Measurements from ENCODE around the gene SSUH2. TPM values are rescaled to one million over a fixed set of nuclear protein-coding genes. Genes with fewer than 3 reads are reported as not detected.
"Not testable (repeated sequence)": the region's sequence is repeated elsewhere in the genome, so short reads cannot be mapped to it uniquely, and the experiment has no call there.

SSUH2 gene
- total RNA-seq, 2 experiments from 2014 or later, result 0.12 to 0.20 TPM

- no peaks in the 10 kb centered on the region for H3K9me3 Mint-ChIP-seq
- H3K36me3 Mint-ChIP-seq, result no peaks in the 10 kb centered on the region
- DNase-seq, result no peak
- H3K27me3 Mint-ChIP-seq, result peaks cover 3% of the 10 kb centered on the region
- H3K27ac Mint-ChIP-seq, result no peak overlapping the region
- H3K4me1 Mint-ChIP-seq, result no peaks in the 10 kb centered on the region
- no peak overlapping the region for H3K4me3 Mint-ChIP-seq
Observed at GRCh38 chr3:8596321-8597218, 48.0 kb downstream of the SSUH2 start.

- Mint-ChIP-seq H3K36me3 (no peaks in the 10 kb centered on the region), H3K9me3 (no peaks in the 10 kb centered on the region), H3K27ac (no peak overlapping the region), H3K4me1 (no peaks in the 10 kb centered on the region), H3K27me3 (peaks cover 3% of the 10 kb centered on the region), H3K4me3 (no peak overlapping the region)
- no peak for DNase-seq
Observed at GRCh38 chr3:8595695-8596115, 48.9 kb downstream of the SSUH2 start.

- Mint-ChIP-seq H3K27ac (no peak overlapping the region), H3K4me1 (no peaks in the 10 kb centered on the region)
Observed at GRCh38 chr3:8595252-8595651, 49.3 kb downstream of the SSUH2 start.

GRCh38 chr3:8593021-8593827 is 51.4 kb downstream of the SSUH2 start:
- Mint-ChIP-seq H3K4me1 (no peaks in the 10 kb centered on the region), H3K27me3 (peaks cover 3% of the 10 kb centered on the region), H3K27ac (no peak overlapping the region), H3K9me3 (no peaks in the 10 kb centered on the region), H3K36me3 (no peaks in the 10 kb centered on the region), H3K4me3 (no peak overlapping the region)
- no peak for DNase-seq

More at GRCh38 chr3:8595252-8595651, 49.3 kb downstream of the SSUH2 start:
- peaks cover 3% of the 10 kb centered on the region for H3K27me3 Mint-ChIP-seq
- H3K9me3 Mint-ChIP-seq, result no peaks in the 10 kb centered on the region
- H3K36me3 Mint-ChIP-seq, result no peaks in the 10 kb centered on the region
- DNase-seq, result no peak
- H3K4me3 Mint-ChIP-seq, result no peak overlapping the region

GRCh38 chr3:8589880-8590556 is 54.6 kb downstream of the SSUH2 start:
- Mint-ChIP-seq H3K9me3 (no peaks in the 10 kb centered on the region), H3K27ac (no peak overlapping the region), H3K27me3 (peaks cover 3% of the 10 kb centered on the region), H3K4me3 (no peak overlapping the region), H3K36me3 (no peaks in the 10 kb centered on the region), H3K4me1 (no peaks in the 10 kb centered on the region)
- no peak for DNase-seq

GRCh38 chr3:8584661-8585060 is 59.9 kb downstream of the SSUH2 start:
- no peak overlapping the region for H3K27ac Mint-ChIP-seq
- peaks cover 3% of the 10 kb centered on the region for H3K27me3 Mint-ChIP-seq
- no peaks in the 10 kb centered on the region for H3K36me3 Mint-ChIP-seq
- DNase-seq, result no peak
- H3K4me3 Mint-ChIP-seq, result no peak overlapping the region
- no peaks in the 10 kb centered on the region for H3K9me3 Mint-ChIP-seq
- H3K4me1 Mint-ChIP-seq, result no peaks in the 10 kb centered on the region

GRCh38 chr3:8581806-8582445 is 62.7 kb downstream of the SSUH2 start:
- Mint-ChIP-seq H3K9me3 (no peaks in the 10 kb centered on the region), H3K27me3 (peaks cover 3% of the 10 kb centered on the region), H3K4me1 (no peaks in the 10 kb centered on the region), H3K36me3 (no peaks in the 10 kb centered on the region), H3K27ac (no peak overlapping the region), H3K4me3 (no peak overlapping the region)
- DNase-seq, result no peak

- H3K27ac Mint-ChIP-seq, result no peak overlapping the region
- H3K4me3 Mint-ChIP-seq, result no peak overlapping the region
- H3K4me1 Mint-ChIP-seq, result no peaks in the 10 kb centered on the region
- no peaks in the 10 kb centered on the region for H3K36me3 Mint-ChIP-seq
- no peaks in the 10 kb centered on the region for H3K9me3 Mint-ChIP-seq
- peaks cover 3% of the 10 kb centered on the region for H3K27me3 Mint-ChIP-seq
- DNase-seq, result no peak
Observed at GRCh38 chr3:8581373-8581772, 63.2 kb downstream of the SSUH2 start.

GRCh38 chr3:8580434-8580833 is 64.2 kb downstream of the SSUH2 start:
- not testable (repeated sequence) for H3K27me3 Mint-ChIP-seq, H3K4me3 Mint-ChIP-seq, H3K36me3 Mint-ChIP-seq, DNase-seq, H3K9me3 Mint-ChIP-seq, H3K4me1 Mint-ChIP-seq, H3K27ac Mint-ChIP-seq

- Mint-ChIP-seq H3K9me3 (no peaks in the 10 kb centered on the region), H3K4me1 (no peaks in the 10 kb centered on the region), H3K27ac (no peak overlapping the region), H3K4me3 (no peak overlapping the region), H3K36me3 (no peaks in the 10 kb centered on the region), H3K27me3 (peaks cover 3% of the 10 kb centered on the region)
- no peak for DNase-seq
Observed at GRCh38 chr3:8579943-8580342, 64.7 kb downstream of the SSUH2 start.

- H3K27ac Mint-ChIP-seq, result no peak overlapping the region
- no peak for DNase-seq
- H3K4me1 Mint-ChIP-seq, result no peaks in the 10 kb centered on the region
- no peaks in the 10 kb centered on the region for H3K27me3 Mint-ChIP-seq
- H3K36me3 Mint-ChIP-seq, result no peaks in the 10 kb centered on the region
- H3K4me3 Mint-ChIP-seq, result no peak overlapping the region
- no peaks in the 10 kb centered on the region for H3K9me3 Mint-ChIP-seq
Observed at GRCh38 chr3:8579096-8579495, 65.5 kb downstream of the SSUH2 start.

- Mint-ChIP-seq H3K4me3 (no peak overlapping the region), H3K4me1 (no peaks in the 10 kb centered on the region), H3K36me3 (no peaks in the 10 kb centered on the region), H3K27me3 (no peaks in the 10 kb centered on the region), H3K9me3 (no peaks in the 10 kb centered on the region), H3K27ac (no peak overlapping the region)
- DNase-seq, result no peak
Observed at GRCh38 chr3:8578282-8578681, 66.3 kb downstream of the SSUH2 start.

GRCh38 chr3:8576841-8577571 is 67.6 kb downstream of the SSUH2 start:
- no peak overlapping the region for H3K27ac Mint-ChIP-seq
- no peaks in the 10 kb centered on the region for H3K27me3 Mint-ChIP-seq
- no peaks in the 10 kb centered on the region for H3K4me1 Mint-ChIP-seq
- H3K9me3 Mint-ChIP-seq, result no peaks in the 10 kb centered on the region
- no peak overlapping the region for H3K4me3 Mint-ChIP-seq
- no peak for DNase-seq
- no peaks in the 10 kb centered on the region for H3K36me3 Mint-ChIP-seq

GRCh38 chr3:8576436-8576835 is 68.2 kb downstream of the SSUH2 start:
- H3K4me1 Mint-ChIP-seq, result peaks cover 4% of the 10 kb centered on the region
- no peak overlapping the region for H3K4me3 Mint-ChIP-seq
- DNase-seq, result no peak
- no peaks in the 10 kb centered on the region for H3K9me3 Mint-ChIP-seq
- H3K36me3 Mint-ChIP-seq, result no peaks in the 10 kb centered on the region
- no peaks in the 10 kb centered on the region for H3K27me3 Mint-ChIP-seq
- H3K27ac Mint-ChIP-seq, result no peak overlapping the region
